Measurements from ENCODE around the gene TFPI2.
"Not testable (repeated sequence)": the region's sequence is repeated elsewhere in the genome, so short reads cannot be mapped to it uniquely, and the experiment has no call there.

Gene TFPI2

GRCh38 chr7:93920496-93921182 lies 30.1 kb upstream of the TFPI2 start:
- Histone ChIP-seq H3K9me3 (ENCODE audit: control insufficient read depth, low read length) (no peaks in the 10 kb centered on the region), H3K36me3 (ENCODE audit: control insufficient read depth, insufficient read depth, low read length) (no peaks in the 10 kb centered on the region), H3K9ac (ENCODE audit: low read length) (peak overlapping the region; percentile 7), H3K4me1 (ENCODE audit: control insufficient read depth, insufficient read depth, low read length) (peaks cover 3% of the 10 kb centered on the region), H3K4me3 (ENCODE audit: low read length) (no peak overlapping the region), H3K27me3 (ENCODE audit: control insufficient read depth, insufficient read depth, low read length) (peaks cover 9% of the 10 kb centered on the region)

DNA sequence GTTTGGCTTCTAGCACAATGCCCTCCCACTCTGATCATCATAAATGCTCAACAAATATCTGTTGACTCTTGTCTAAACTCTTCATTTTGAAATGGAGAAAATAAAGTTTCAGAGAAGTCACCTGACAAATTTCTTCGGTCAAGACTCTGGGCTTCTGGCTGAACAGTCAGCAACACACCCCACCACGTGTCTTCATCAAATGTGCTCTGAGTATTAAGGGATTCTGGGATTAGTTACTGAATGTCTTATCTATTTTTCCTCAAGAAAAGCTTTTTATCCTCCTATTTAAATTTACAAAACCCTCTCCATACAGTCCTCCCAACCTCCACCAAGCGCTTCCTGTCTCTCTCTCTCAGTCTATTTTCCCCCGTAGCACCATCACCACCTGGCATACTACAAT lies 25.8 kb upstream of the TFPI2 start:
- not testable (repeated sequence) for H3K4me3 ChIP-seq (ENCODE audit: low read length); H3K9ac ChIP-seq (ENCODE audit: low read length); H3K9me3 ChIP-seq (ENCODE audit: control insufficient read depth, low read length); H3K36me3 ChIP-seq (ENCODE audit: control insufficient read depth, insufficient read depth, low read length); H3K4me1 ChIP-seq (ENCODE audit: control insufficient read depth, insufficient read depth, low read length); H3K27me3 ChIP-seq (ENCODE audit: control insufficient read depth, insufficient read depth, low read length)

DNA sequence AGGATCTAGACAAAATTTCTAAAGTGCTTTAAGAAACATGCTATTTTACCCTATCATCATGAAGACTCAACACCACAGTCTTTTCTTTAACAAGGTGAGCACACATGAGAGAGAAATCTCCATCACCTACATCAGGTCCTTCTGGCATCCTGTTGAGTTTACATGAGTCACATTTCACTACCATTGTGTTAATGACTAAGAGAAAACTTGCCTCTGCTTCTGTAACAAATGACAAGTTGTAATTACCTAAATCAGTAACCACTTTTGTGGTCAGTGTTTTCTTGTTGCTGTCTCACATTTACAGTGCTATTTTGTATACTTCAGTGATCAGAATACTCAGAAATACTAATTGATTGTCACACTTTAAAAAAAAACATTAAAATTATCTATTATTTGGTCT lies 25.3 kb upstream of the TFPI2 start:
- H3K4me3 ChIP-seq (ENCODE audit: low read length); H3K36me3 ChIP-seq (ENCODE audit: control insufficient read depth, insufficient read depth, low read length); H3K4me1 ChIP-seq (ENCODE audit: control insufficient read depth, insufficient read depth, low read length); H3K27me3 ChIP-seq (ENCODE audit: control insufficient read depth, insufficient read depth, low read length); H3K9me3 ChIP-seq (ENCODE audit: control insufficient read depth, low read length); H3K9ac ChIP-seq (ENCODE audit: low read length): not testable (repeated sequence)

- H3K4me3 ChIP-seq (ENCODE audit: low read length); H3K9ac ChIP-seq (ENCODE audit: low read length); H3K9me3 ChIP-seq (ENCODE audit: control insufficient read depth, low read length); H3K27me3 ChIP-seq (ENCODE audit: control insufficient read depth, insufficient read depth, low read length); H3K36me3 ChIP-seq (ENCODE audit: control insufficient read depth, insufficient read depth, low read length); H3K4me1 ChIP-seq (ENCODE audit: control insufficient read depth, insufficient read depth, low read length): not testable (repeated sequence)
Observed at GRCh38 chr7:93915206-93915842, 24.8 kb upstream of the TFPI2 start.

DNA sequence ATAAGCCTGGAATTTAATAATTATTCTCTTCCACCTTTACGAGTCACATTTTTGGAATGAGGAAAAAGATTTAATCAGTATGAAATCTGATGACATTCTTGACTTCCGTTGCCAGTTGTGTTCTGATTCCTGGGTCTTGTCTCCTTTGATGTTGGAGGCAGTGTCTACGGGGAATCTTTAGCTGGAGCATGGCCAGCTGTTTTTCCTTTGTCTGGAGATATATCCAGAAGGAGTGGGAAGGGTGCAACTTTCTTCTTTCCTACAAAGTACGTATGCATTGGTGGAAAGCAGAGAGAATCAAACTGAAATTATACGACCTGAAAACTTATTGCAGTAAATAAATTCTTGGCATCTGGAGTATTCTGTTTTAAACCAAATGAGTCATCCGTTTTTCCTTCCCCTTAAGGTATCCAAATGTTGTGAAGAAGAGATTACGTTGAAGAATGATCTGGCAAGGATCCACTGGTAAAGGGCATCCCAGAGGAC lies 24.1 kb upstream of the TFPI2 start:
- Histone ChIP-seq H3K9me3 (ENCODE audit: control insufficient read depth, low read length) (no peaks in the 10 kb centered on the region), H3K9ac (ENCODE audit: low read length) (no peak overlapping the region), H3K4me1 (ENCODE audit: control insufficient read depth, insufficient read depth, low read length) (no peaks in the 10 kb centered on the region), H3K27me3 (ENCODE audit: control insufficient read depth, insufficient read depth, low read length) (no peaks in the 10 kb centered on the region), H3K36me3 (ENCODE audit: control insufficient read depth, insufficient read depth, low read length) (no peaks in the 10 kb centered on the region), H3K4me3 (ENCODE audit: low read length) (no peak overlapping the region)

- H3K36me3 ChIP-seq (ENCODE audit: control insufficient read depth, insufficient read depth, low read length) = no peaks in the 10 kb centered on the region
- H3K27me3 ChIP-seq (ENCODE audit: control insufficient read depth, insufficient read depth, low read length) = no peaks in the 10 kb centered on the region
- H3K9me3 ChIP-seq (ENCODE audit: control insufficient read depth, low read length) = no peaks in the 10 kb centered on the region
- H3K9ac ChIP-seq (ENCODE audit: low read length) = no peak overlapping the region
- no peak overlapping the region for H3K4me3 ChIP-seq (ENCODE audit: low read length)
- no peaks in the 10 kb centered on the region for H3K4me1 ChIP-seq (ENCODE audit: control insufficient read depth, insufficient read depth, low read length)
Observed at GRCh38 chr7:93913197-93913596, 22.6 kb upstream of the TFPI2 start.

- H3K36me3 ChIP-seq (ENCODE audit: control insufficient read depth, insufficient read depth, low read length); H3K9me3 ChIP-seq (ENCODE audit: control insufficient read depth, low read length); H3K9ac ChIP-seq (ENCODE audit: low read length); H3K27me3 ChIP-seq (ENCODE audit: control insufficient read depth, insufficient read depth, low read length); H3K4me1 ChIP-seq (ENCODE audit: control insufficient read depth, insufficient read depth, low read length); H3K4me3 ChIP-seq (ENCODE audit: low read length): not testable (repeated sequence)
Observed at GRCh38 chr7:93911661-93912060, 21.1 kb upstream of the TFPI2 start.

GRCh38 chr7:93911242-93911641 lies 20.7 kb upstream of the TFPI2 start:
- not testable (repeated sequence) for H3K9me3 ChIP-seq (ENCODE audit: control insufficient read depth, low read length); H3K36me3 ChIP-seq (ENCODE audit: control insufficient read depth, insufficient read depth, low read length); H3K4me1 ChIP-seq (ENCODE audit: control insufficient read depth, insufficient read depth, low read length); H3K9ac ChIP-seq (ENCODE audit: low read length); H3K27me3 ChIP-seq (ENCODE audit: control insufficient read depth, insufficient read depth, low read length); H3K4me3 ChIP-seq (ENCODE audit: low read length)

GRCh38 chr7:93910076-93910994 lies 19.8 kb upstream of the TFPI2 start:
- Histone ChIP-seq H3K27me3 (ENCODE audit: control insufficient read depth, insufficient read depth, low read length) (no peaks in the 10 kb centered on the region), H3K4me3 (ENCODE audit: low read length) (no peak overlapping the region), H3K9me3 (ENCODE audit: control insufficient read depth, low read length) (no peaks in the 10 kb centered on the region), H3K9ac (ENCODE audit: low read length) (no peak overlapping the region), H3K36me3 (ENCODE audit: control insufficient read depth, insufficient read depth, low read length) (no peaks in the 10 kb centered on the region), H3K4me1 (ENCODE audit: control insufficient read depth, insufficient read depth, low read length) (no peaks in the 10 kb centered on the region)

- Histone ChIP-seq H3K4me3 (ENCODE audit: low read length) (no peak within 1 kb of the TSS), H3K27me3 (ENCODE audit: control insufficient read depth, insufficient read depth, low read length) (no peaks in the 10 kb centered on the region), H3K9me3 (ENCODE audit: control insufficient read depth, low read length) (no peaks in the 10 kb centered on the region), H3K9ac (ENCODE audit: low read length) (no peak within 1 kb of the TSS), H3K36me3 (ENCODE audit: control insufficient read depth, insufficient read depth, low read length) (no peaks in the 10 kb centered on the region), H3K4me1 (ENCODE audit: control insufficient read depth, insufficient read depth, low read length) (no peaks in the 10 kb centered on the region)
Observed at GRCh38 chr7:93906267-93906666, 15.7 kb upstream of the TFPI2 start, which contains the start of gene GNGT1. Gene GNGT1 (plus strand): TSS chr7:93906567. CDS start chr7:93906747, 180 bp downstream.

DNA sequence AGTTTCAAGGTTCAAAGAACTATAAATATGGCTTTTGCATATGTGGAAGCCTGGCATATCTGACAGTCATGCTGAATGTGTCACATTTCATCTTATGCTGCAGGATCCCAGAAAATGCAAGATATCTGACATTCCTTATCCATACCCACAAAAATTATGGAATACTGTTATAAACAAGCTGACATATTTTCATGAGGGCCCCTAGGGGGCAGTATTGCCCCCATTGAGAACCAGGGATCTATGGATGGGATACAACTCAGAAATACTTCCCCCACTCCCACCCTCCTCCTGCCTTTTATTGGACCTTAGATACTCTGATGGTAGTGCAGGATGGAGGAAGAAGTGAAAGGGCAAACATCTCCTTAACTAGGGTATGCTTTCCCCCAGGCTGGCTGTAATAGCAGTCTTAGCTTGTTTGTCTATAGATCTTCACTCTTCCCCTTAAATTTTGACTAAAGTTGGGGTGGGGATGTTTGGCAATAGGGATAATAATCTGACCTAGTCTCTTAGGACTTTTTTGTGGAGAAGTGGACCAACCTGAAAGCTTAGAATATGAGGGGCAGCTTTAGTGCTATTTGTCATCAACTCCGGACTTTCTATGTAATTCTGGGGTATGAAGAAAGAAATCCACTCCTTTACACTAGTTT lies 12.3 kb upstream of the TFPI2 start:
- Histone ChIP-seq H3K36me3 (ENCODE audit: control insufficient read depth, insufficient read depth, low read length) (no peaks in the 10 kb centered on the region), H3K4me1 (ENCODE audit: control insufficient read depth, insufficient read depth, low read length) (no peaks in the 10 kb centered on the region), H3K27me3 (ENCODE audit: control insufficient read depth, insufficient read depth, low read length) (no peaks in the 10 kb centered on the region), H3K9ac (ENCODE audit: low read length) (no peak overlapping the region), H3K9me3 (ENCODE audit: control insufficient read depth, low read length) (no peaks in the 10 kb centered on the region), H3K4me3 (ENCODE audit: low read length) (no peak overlapping the region)

- Histone ChIP-seq H3K27me3 (ENCODE audit: control insufficient read depth, insufficient read depth, low read length) (no peaks in the 10 kb centered on the region), H3K9ac (ENCODE audit: low read length) (no peak overlapping the region), H3K36me3 (ENCODE audit: control insufficient read depth, insufficient read depth, low read length) (no peaks in the 10 kb centered on the region), H3K4me3 (ENCODE audit: low read length) (no peak overlapping the region), H3K4me1 (ENCODE audit: control insufficient read depth, insufficient read depth, low read length) (no peaks in the 10 kb centered on the region), H3K9me3 (ENCODE audit: control insufficient read depth, low read length) (no peaks in the 10 kb centered on the region)
Observed at GRCh38 chr7:93897680-93898079, 7.1 kb upstream of the TFPI2 start.
